ENCODE data around the gene CREB5.

CREB5 gene

GRCh38 chr7:28530175-28530802, 118.0 kb downstream of the CREB5 start:
- no peaks in the 10 kb centered on the region for H3K9me3 ChIP-seq (ENCODE audit: insufficient read depth, low read length, severe bottlenecking)
- H4K20me1 ChIP-seq (ENCODE audit: insufficient read depth, low read length) = no peaks in the 10 kb centered on the region
- H3K79me2 ChIP-seq (ENCODE audit: insufficient read depth, low read length) = no peaks in the 10 kb centered on the region
- H2AFZ ChIP-seq (ENCODE audit: low read depth, low read length) = no peak overlapping the region
- no peak overlapping the region for H3K4me2 ChIP-seq (ENCODE audit: insufficient read depth, low read length)
- H3K4me1 ChIP-seq (ENCODE audit: insufficient read depth, low read length) = no peaks in the 10 kb centered on the region
- no peak overlapping the region for H3K27ac ChIP-seq (ENCODE audit: low read length)
- TF ChIP-seq CTCF (IDR thresholded peaks at IDR 0.05; ENCODE audit: borderline replicate concordance, extremely low read depth, low read length, poor library complexity, severe bottlenecking) = no peak
- TF ChIP-seq EZH2 (IDR thresholded peaks at IDR 0.05; ENCODE audit: borderline replicate concordance, low read depth, low read length, severe bottlenecking) = no peak
- no peak overlapping the region for H3K4me3 ChIP-seq (ENCODE audit: low read depth in 1 of 2, low read length in 2 of 2)
- DNase-seq (no peak), ATAC-seq (ENCODE audit: insufficient read depth, low read depth) (no peak)
- H3K9ac ChIP-seq (ENCODE audit: low read depth, low read length) = no peak overlapping the region
- peaks cover 3% of the 10 kb centered on the region for H3K27me3 ChIP-seq (ENCODE audit: insufficient read depth, low read length, poor library complexity)
- H3K36me3 ChIP-seq (ENCODE audit: insufficient read depth, low read length) = no peaks in the 10 kb centered on the region

- no peaks in the 10 kb centered on the region for H3K79me2 ChIP-seq (ENCODE audit: insufficient read depth, low read length)
- H3K4me1 ChIP-seq (ENCODE audit: insufficient read depth, low read length) = no peaks in the 10 kb centered on the region
- ATAC-seq (ENCODE audit: insufficient read depth, low read depth) (no peak), DNase-seq (no peak)
- H3K9ac ChIP-seq (ENCODE audit: low read depth, low read length) = no peak overlapping the region
- H3K4me3 ChIP-seq (ENCODE audit: low read depth in 1 of 2, low read length in 2 of 2) = no peak overlapping the region
- no peak for TF ChIP-seq CTCF (IDR thresholded peaks at IDR 0.05; ENCODE audit: borderline replicate concordance, extremely low read depth, low read length, poor library complexity, severe bottlenecking)
- no peak for TF ChIP-seq EZH2 (IDR thresholded peaks at IDR 0.05; ENCODE audit: borderline replicate concordance, low read depth, low read length, severe bottlenecking)
- peaks cover 3% of the 10 kb centered on the region for H3K27me3 ChIP-seq (ENCODE audit: insufficient read depth, low read length, poor library complexity)
- no peaks in the 10 kb centered on the region for H4K20me1 ChIP-seq (ENCODE audit: insufficient read depth, low read length)
- H2AFZ ChIP-seq (ENCODE audit: low read depth, low read length) = no peak overlapping the region
- no peaks in the 10 kb centered on the region for H3K9me3 ChIP-seq (ENCODE audit: insufficient read depth, low read length, severe bottlenecking)
- H3K4me2 ChIP-seq (ENCODE audit: insufficient read depth, low read length) = no peak overlapping the region
- no peaks in the 10 kb centered on the region for H3K36me3 ChIP-seq (ENCODE audit: insufficient read depth, low read length)
- H3K27ac ChIP-seq (ENCODE audit: low read length) = no peak overlapping the region
Observed at GRCh38 chr7:28530803-28531175, 118.5 kb downstream of the CREB5 start.

- Histone ChIP-seq H2AFZ (ENCODE audit: low read depth, low read length) (no peak overlapping the region), H3K4me3 (ENCODE audit: low read depth in 1 of 2, low read length in 2 of 2) (no peak overlapping the region), H4K20me1 (ENCODE audit: insufficient read depth, low read length) (no peaks in the 10 kb centered on the region), H3K4me2 (ENCODE audit: insufficient read depth, low read length) (no peak overlapping the region), H3K9me3 (ENCODE audit: insufficient read depth, low read length, severe bottlenecking) (no peaks in the 10 kb centered on the region), H3K36me3 (ENCODE audit: insufficient read depth, low read length) (no peaks in the 10 kb centered on the region), H3K4me1 (ENCODE audit: insufficient read depth, low read length) (no peaks in the 10 kb centered on the region), H3K27ac (ENCODE audit: low read length) (no peak overlapping the region), H3K9ac (ENCODE audit: low read depth, low read length) (no peak overlapping the region), H3K27me3 (ENCODE audit: insufficient read depth, low read length, poor library complexity) (peaks cover 3% of the 10 kb centered on the region), H3K79me2 (ENCODE audit: insufficient read depth, low read length) (no peaks in the 10 kb centered on the region)
- ATAC-seq (ENCODE audit: insufficient read depth, low read depth) (no peak), DNase-seq (no peak)
- TF ChIP-seq EZH2 (IDR thresholded peaks at IDR 0.05; ENCODE audit: borderline replicate concordance, low read depth, low read length, severe bottlenecking) (no peak), CTCF (IDR thresholded peaks at IDR 0.05; ENCODE audit: borderline replicate concordance, extremely low read depth, low read length, poor library complexity, severe bottlenecking) (no peak)
Observed at GRCh38 chr7:28531291-28531690, 119.0 kb downstream of the CREB5 start.

Data from DND-41 (cell line).